Measurements from ENCODE around the gene HOXB5.

Gene HOXB5

GRCh38 chr17:48615963-48616716, 22.6 kb upstream of the HOXB5 start:
- no peak for DNase-seq

- no peak for DNase-seq
Observed at GRCh38 chr17:48615047-48615962, 21.7 kb upstream of the HOXB5 start, which contains the start of gene HOXB8. Gene HOXB8 (minus strand): TSS chr17:48615292. CDS start chr17:48614704, 588 bp downstream.

GRCh38 chr17:48613862-48614694, 20.5 kb upstream of the HOXB5 start:
- no peak for DNase-seq

GRCh38 chr17:48612854-48613691, 19.5 kb upstream of the HOXB5 start:
- no peak for DNase-seq

- no peak for DNase-seq
Observed at GRCh38 chr17:48612456-48612853, 18.9 kb upstream of the HOXB5 start.

- no peak for DNase-seq
Observed at GRCh38 chr17:48611681-48612455, 18.3 kb upstream of the HOXB5 start.

GRCh38 chr17:48611213-48611612, 17.6 kb upstream of the HOXB5 start:
- DNase-seq = no peak

- no peak for DNase-seq
Observed at GRCh38 chr17:48610282-48611211, 17.0 kb upstream of the HOXB5 start, which contains the start of gene HOXB7. Gene HOXB7 (minus strand): TSS chr17:48611017. CDS start chr17:48610918, 99 bp downstream.

- DNase-seq = no peak
Observed at GRCh38 chr17:48609759-48610281, 16.2 kb upstream of the HOXB5 start.

- no peak for DNase-seq
Observed at GRCh38 chr17:48609033-48609432, 15.5 kb upstream of the HOXB5 start.

GRCh38 chr17:48608494-48608834, 14.9 kb upstream of the HOXB5 start:
- no peak for DNase-seq

GRCh38 chr17:48606892-48607614, 13.5 kb upstream of the HOXB5 start:
- no peak for DNase-seq

- DNase-seq = no peak
Observed at GRCh38 chr17:48605991-48606891, 12.7 kb upstream of the HOXB5 start.

- DNase-seq = no peak
Observed at GRCh38 chr17:48605409-48605919, 11.9 kb upstream of the HOXB5 start.

- no peak for DNase-seq
Observed at GRCh38 chr17:48604770-48605329, 11.3 kb upstream of the HOXB5 start, which contains the start of gene HOXB6. Gene HOXB6 (minus strand): TSS chr17:48604986. CDS start chr17:48598150, 6,836 bp downstream.

- no peak for DNase-seq
Observed at GRCh38 chr17:48603959-48604769, 10.6 kb upstream of the HOXB5 start.

Data from NCI-H524 treated with DMSO at 0.1 percent for 48 hours (cell line).